Keratinocyte (primary cell): Measurements from ENCODE around the gene PRKAR2B.

ENCODE experiments used
- EZH2 ChIP-seq: IDR thresholded peaks from one replicate; pipeline ENCODE4 v1.6.1; 2012; ENCODE audit warnings: inconsistent platforms, mild to moderate bottlenecking, low read length, moderate library complexity
- TF ChIP-seq, protein P1 (sequence below), 3 experiments: IDR thresholded peaks in 1 of 3; conservative IDR thresholded peaks in 1 of 3; optimal IDR thresholded peaks in 1 of 3; 2 replicates in 2 of 3; 3 replicates in 1 of 3; pipeline versions ENCODE3 to v1.5.1; 2011; ENCODE audit warnings: low read length in 3 of 3, mild to moderate bottlenecking in 3 of 3, moderate library complexity in 2 of 3, control low read depth in 1 of 3, inconsistent platforms in 1 of 3; ENCODE audit not compliant: insufficient read depth in 2 of 3; ENCODE audit errors: extremely low read depth in 1 of 3

DNA sequence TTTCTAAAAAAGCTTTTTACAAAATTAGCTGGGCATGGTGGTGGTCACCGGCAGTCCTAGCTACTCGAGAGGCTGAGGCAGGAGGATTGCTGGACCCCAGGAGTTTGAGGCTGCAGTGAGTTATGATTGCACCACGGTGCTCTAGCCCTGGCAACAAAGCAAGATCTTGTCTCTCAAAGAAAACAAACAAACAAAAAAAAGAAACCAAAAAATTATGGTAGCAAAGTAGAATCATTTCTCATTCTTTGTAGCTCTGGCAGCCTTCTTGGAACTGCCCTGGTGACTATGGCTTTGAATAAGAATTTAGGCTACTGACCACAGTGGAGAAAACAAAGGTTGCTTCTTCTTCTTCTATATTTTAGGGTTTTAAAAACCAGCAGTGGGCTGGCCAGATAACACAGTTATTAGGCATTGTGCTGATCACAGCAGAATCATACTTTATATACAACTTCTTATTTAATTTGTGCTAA lies 41.9 kb upstream of the PRKAR2B start:
- TF ChIP-seq, protein P1, sequence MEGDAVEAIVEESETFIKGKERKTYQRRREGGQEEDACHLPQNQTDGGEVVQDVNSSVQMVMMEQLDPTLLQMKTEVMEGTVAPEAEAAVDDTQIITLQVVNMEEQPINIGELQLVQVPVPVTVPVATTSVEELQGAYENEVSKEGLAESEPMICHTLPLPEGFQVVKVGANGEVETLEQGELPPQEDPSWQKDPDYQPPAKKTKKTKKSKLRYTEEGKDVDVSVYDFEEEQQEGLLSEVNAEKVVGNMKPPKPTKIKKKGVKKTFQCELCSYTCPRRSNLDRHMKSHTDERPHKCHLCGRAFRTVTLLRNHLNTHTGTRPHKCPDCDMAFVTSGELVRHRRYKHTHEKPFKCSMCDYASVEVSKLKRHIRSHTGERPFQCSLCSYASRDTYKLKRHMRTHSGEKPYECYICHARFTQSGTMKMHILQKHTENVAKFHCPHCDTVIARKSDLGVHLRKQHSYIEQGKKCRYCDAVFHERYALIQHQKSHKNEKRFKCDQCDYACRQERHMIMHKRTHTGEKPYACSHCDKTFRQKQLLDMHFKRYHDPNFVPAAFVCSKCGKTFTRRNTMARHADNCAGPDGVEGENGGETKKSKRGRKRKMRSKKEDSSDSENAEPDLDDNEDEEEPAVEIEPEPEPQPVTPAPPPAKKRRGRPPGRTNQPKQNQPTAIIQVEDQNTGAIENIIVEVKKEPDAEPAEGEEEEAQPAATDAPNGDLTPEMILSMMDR (optimal IDR thresholded peaks at IDR 0.05 in 1 of 3, IDR thresholded peaks at IDR 0.05 in 1 of 3, conservative IDR thresholded peaks at IDR 0.05 in 1 of 3; ENCODE audit: extremely low read depth in 1 of 3, insufficient read depth in 2 of 3, low read length in 3 of 3), result no peak
- no peak for TF ChIP-seq EZH2
